ENCODE results near the gene CDKAL1.

- TF ChIP-seq POLR2A (IDR thresholded peaks at IDR 0.05; ENCODE audit: low read depth, low read length) (no peak), TAF1 (IDR thresholded peaks at IDR 0.05; ENCODE audit: low read depth, low read length) (no peak), POLR2AphosphoS5 (IDR thresholded peaks at IDR 0.05; ENCODE audit: low read depth, low read length) (no peak), SPI1 (IDR thresholded peaks at IDR 0.05; ENCODE audit: low read depth, low read length) (no peak), POU2F2 (IDR thresholded peaks at IDR 0.05; ENCODE audit: low read depth, low read length) (no peak)
Measured at GRCh38 chr6:21263531-21264287, 729.5 kb downstream of the CDKAL1 start.
